HepG2 (cell line): Measurements from ENCODE around the gene CYP11A1. TPM values are rescaled to one million over a fixed set of nuclear protein-coding genes. Genes with fewer than 3 reads are reported as not detected.

Experiments used
- ARID3A ChIP-seq: IDR thresholded peaks from 2 replicates; pipeline ENCODE4 v1.6.1; 2012; ENCODE audit warnings: low read depth, low read length, improper control_type of control experiment
- ATF2 ChIP-seq: sonication (generic); formaldehyde crosslinking; IDR thresholded peaks from 2 replicates; pipeline ENCODE4 v1.4.0; 2020; ENCODE audit warnings: missing genetic modification reagents
- KLF6 ChIP-seq: IDR thresholded peaks from 2 replicates; pipeline ENCODE4 v1.8.0; 2016; ENCODE audit warnings: missing biosample characterization, missing genetic modification reagents
- MXD1 ChIP-seq: sonication (generic); formaldehyde crosslinking; IDR thresholded peaks from 2 replicates; pipeline ENCODE4 v1.4.0; 2020; ENCODE audit warnings: mild to moderate bottlenecking, missing genetic modification reagents
- NFE2L2 ChIP-seq: fragments of 150-350 bp; IDR thresholded peaks from 2 replicates; pipeline ENCODE4 v1.6.1; 2014; ENCODE audit warnings: low read length
- PCBP1 ChIP-seq: fragments of 200-400 bp; formaldehyde crosslinking; IDR thresholded peaks from 2 replicates; pipeline ENCODE4 v1.6.1; 2017; ENCODE audit warnings: mild to moderate bottlenecking, low read depth, low read length, borderline replicate concordance
- RFX1 ChIP-seq: fragments of 450-650 bp; IDR thresholded peaks from 2 replicates; pipeline ENCODE4 v1.6.1; 2017
- SRSF9 ChIP-seq: fragments of 200-400 bp; formaldehyde crosslinking; IDR thresholded peaks from 2 replicates; pipeline ENCODE4 v1.6.1; 2018; ENCODE audit warnings: borderline replicate concordance, mild to moderate bottlenecking, low read depth, low read length; ENCODE audit not compliant: insufficient read depth, poor library complexity, severe bottlenecking
- THAP11 ChIP-seq: IDR thresholded peaks from 2 replicates; pipeline ENCODE4 v1.6.1; 2016; ENCODE audit warnings: missing biosample characterization, missing genetic modification reagents
- YEATS2 ChIP-seq: sonication (generic); formaldehyde crosslinking; IDR thresholded peaks from 2 replicates; pipeline ENCODE4 v1.4.0; 2020; ENCODE audit warnings: missing genetic modification reagents, borderline replicate concordance
- ZBTB4 ChIP-seq: sonication (generic); formaldehyde crosslinking; IDR thresholded peaks from 2 replicates; pipeline ENCODE4 v1.4.0; 2020; ENCODE audit warnings: missing genetic modification reagents, mild to moderate bottlenecking, borderline replicate concordance
- ZNF138 ChIP-seq: sonication (generic); formaldehyde crosslinking; IDR thresholded peaks from 2 replicates; pipeline ENCODE4 v1.5.0; 2020; ENCODE audit warnings: mild to moderate bottlenecking, low read depth, missing genetic modification reagents
- ZNF24 ChIP-seq: fragments of 450-650 bp; IDR thresholded peaks from 2 replicates; pipeline ENCODE4 v1.6.1; 2017; ENCODE audit warnings: antibody characterized with exemption, mild to moderate bottlenecking
- ZNF331 ChIP-seq: sonication (generic); formaldehyde crosslinking; IDR thresholded peaks from 2 replicates; pipeline ENCODE4 v1.4.0; 2020; ENCODE audit warnings: missing genetic modification reagents
- ZNF563 ChIP-seq: sonication (generic); formaldehyde crosslinking; IDR thresholded peaks from 2 replicates; pipeline ENCODE4 v1.8.0; 2022; ENCODE audit warnings: mild to moderate bottlenecking, moderate library complexity, missing genetic modification reagents
- ZNF607 ChIP-seq: sonication (generic); formaldehyde crosslinking; IDR thresholded peaks from 2 replicates; pipeline ENCODE4 v1.5.1; 2020; ENCODE audit warnings: missing genetic modification reagents, mild to moderate bottlenecking, borderline replicate concordance
- ZNF7 ChIP-seq: IDR thresholded peaks from 2 replicates; pipeline ENCODE4 v1.6.1; 2016; ENCODE audit warnings: missing biosample characterization, missing genetic modification reagents
- ZNF800 ChIP-seq: sonication (generic); formaldehyde crosslinking; IDR thresholded peaks from 2 replicates; pipeline ENCODE4 v1.4.0; 2020; ENCODE audit warnings: missing genetic modification reagents
- ZSCAN5A ChIP-seq: sonication (generic); formaldehyde crosslinking; IDR thresholded peaks from 2 replicates; pipeline ENCODE4 v1.8.0; 2022; ENCODE audit warnings: mild to moderate bottlenecking, missing genetic modification reagents, borderline replicate concordance
- polyA plus RNA-seq, 8 experiments: library from polyadenylated mRNA; depleted of rRNA in 3 of 8; stranded (reverse) in 7 of 8; unstranded in 1 of 8; fragments of >200 nt; fragmentation: Illumina TruSeq in 4 of 8; extraction: Trizol in 4 of 8; gene quantifications; 2 replicates each; pipeline versions ENCODE4 v1.2.1 to v1.2.3, GENCODE V29; 2011 to 2016; ENCODE audit warnings: low read depth in 4 of 8, missing spikeins in 1 of 8, mixed read lengths in 1 of 8; ENCODE audit not compliant: insufficient read depth in 1 of 8
- total RNA-seq, 5 experiments: library from RNA; depleted of rRNA; stranded (reverse); fragments of >200 nt; fragmentation: Illumina TruSeq; extraction: Trizol; gene quantifications; 2 replicates each; pipeline ENCODE4 v1.2.3, GENCODE V29; 2016; ENCODE audit warnings: low read depth in 1 of 5

Gene CYP11A1
- total and polyA plus RNA-seq, 2 of the 13 experiments (the other 11 are each of a cell fraction or from before 2014, with no cell fraction given): 0.66 to 0.92 TPM

- no peak for TF ChIP-seq SRSF9
- TF ChIP-seq MXD1 (CRISPR knock-in tag): no peak
- TF ChIP-seq ARID3A: no peak
- peak; percentile 73; the same call in 1 of the 2 replicates for TF ChIP-seq KLF6
- TF ChIP-seq THAP11 (CRISPR knock-in tag): peak; percentile 61
- no peak for TF ChIP-seq RFX1
- TF ChIP-seq ZNF563 (CRISPR knock-in tag): no peak
- no peak for TF ChIP-seq ZNF24
- no peak for TF ChIP-seq PCBP1
- TF ChIP-seq ZNF607 (CRISPR knock-in tag): no peak
- TF ChIP-seq ZNF800 (CRISPR knock-in tag): peak; percentile 73
- TF ChIP-seq ZBTB4 (CRISPR knock-in tag): no peak
- peak; percentile 71; the same call in 1 of the 2 replicates for TF ChIP-seq ZNF331
- TF ChIP-seq ATF2: peak; percentile 39; the same call in 1 of the 2 replicates
- TF ChIP-seq YEATS2 (CRISPR knock-in tag): peak; percentile 36; the same call in 1 of the 2 replicates
- TF ChIP-seq ZSCAN5A (CRISPR knock-in tag): no peak
- TF ChIP-seq ZNF7 (CRISPR knock-in tag): no peak
- TF ChIP-seq NFE2L2: no peak
- no peak for TF ChIP-seq ZNF138
These were observed 14.8 kb upstream of the CYP11A1 start (continued) for GRCh38 chr15:74382004-74382816.
